ENCODE measurements around the gene RYK. TPM values are rescaled to one million over a fixed set of nuclear protein-coding genes. Genes with fewer than 3 reads are reported as not detected.

The RYK gene
- total RNA-seq, 1 experiment from 2014 or later: 54.2 TPM

DNA sequence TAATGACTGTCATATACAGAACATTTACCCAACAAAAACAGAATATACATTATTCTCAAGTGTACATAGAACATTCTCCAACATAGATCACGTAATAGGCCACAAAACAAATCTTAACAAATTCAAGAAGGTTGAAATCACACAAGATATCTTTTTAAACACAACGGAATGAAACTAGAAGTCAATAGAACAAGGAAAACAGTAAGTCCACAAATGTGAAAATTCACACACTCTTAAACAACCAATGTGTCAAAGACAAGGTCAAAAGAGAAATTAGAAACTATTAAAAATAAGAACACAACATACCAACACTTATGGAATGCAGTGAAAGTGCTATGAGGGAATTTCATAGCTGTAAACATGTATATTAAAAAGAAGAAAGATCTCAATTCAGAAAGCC lies 139.7 kb downstream of the RYK start:
- Mint-ChIP-seq H3K9me3 (0 out of 2 replicates have a peak, but pooled peaks cover 4% of the 10 kb centered on the region), H3K36me3 (no peaks in the 10 kb centered on the region), H3K27ac (no peak overlapping the region), H3K4me1 (peaks cover 14% of the 10 kb centered on the region; the same call in 1 of the 2 replicates), H3K4me3 (no peak overlapping the region), H3K27me3 (ENCODE audit: low read depth) (0 out of 2 replicates have a peak, but pooled peaks cover 4% of the 10 kb centered on the region)
- ChIA-PET CTCF (interaction anchor here (0.7 kb wide), 1 partner anchor 14 kb away, joined by 3 read pairs; no protein-coding TSS in a partner anchor), POLR2A (no interaction called here)
- TF ChIP-seq FOXK1 (CRISPR knock-in tag; IDR thresholded peaks at IDR 0.05): no peak
- no peak for TF ChIP-seq AR (CRISPR knock-in tag; IDR thresholded peaks at IDR 0.05)
- ATAC-seq: no peak
- DNase-seq (ENCODE audit: low spot score): no peak

Other genes with a start within 250 kb of the RYK start
- gene SLCO2A1, start 220.9 kb downstream of the RYK start, total RNA-seq (2021): 2.3 to 3.3 TPM (median 3.3 TPM) in 3 replicates
- 76.9 to 85.4 TPM (median 79.9 TPM) in 3 replicates for gene AMOTL2, start 123.6 kb upstream of the RYK start, total RNA-seq (2021)
- gene ANAPC13, start 235.1 kb upstream of the RYK start, total RNA-seq (2021): 28.8 to 29.7 TPM (median 29.6 TPM) in 3 replicates
- 23.9 to 28.0 TPM (median 24.9 TPM) in 3 replicates for gene CEP63, start 235.2 kb upstream of the RYK start, total RNA-seq (2021)